Measurements from ENCODE around the gene RASL12. TPM values are rescaled to one million over a fixed set of nuclear protein-coding genes. Genes with fewer than 3 reads are reported as not detected.

RASL12 gene
- total and polyA plus RNA-seq, 7 donors = 1.8 to 102 (median 29.1) TPM

- 30 to 71% methylated on average over 13 of the region's 13 CpGs for WGBS, 2 donors
- Histone ChIP-seq H3K4me1 (peaks cover 0 to 87% (median 77%) of the 10 kb centered on the region in 4 donors), H3K27me3 (no peaks in the 10 kb centered on the region), H3K27ac (peak overlapping the region; percentile 93 to 95 (median 94)), H3K4me3 (no peak overlapping the region), H3K9me3 (no peaks in the 10 kb centered on the region), H3K36me3 (no peaks in the 10 kb centered on the region)
- intact Hi-C loops (cut with DNase I) = loop anchor here (5.0 kb wide), 1 partner anchor 96 kb away; no protein-coding TSS in a partner anchor
- TF ChIP-seq POLR2AphosphoS5 (IDR thresholded peaks at IDR 0.05) (peak; percentile 67 to 79 (median 78)), POLR2A (IDR thresholded peaks at IDR 0.05) (peak; percentile 12 to 18), EP300 (IDR thresholded peaks at IDR 0.05) (peak; percentile 84 to 96 (median 92)), CTCF (IDR thresholded peaks at IDR 0.05) (no peak)
- peak; percentile 97 for DNase-seq
Observed at GRCh38 chr15:65087873-65088642, 20.3 kb upstream of the RASL12 start.

- Histone ChIP-seq H3K4me1 (peaks cover 0 to 87% (median 77%) of the 10 kb centered on the region in 4 donors), H3K27me3 (no peaks in the 10 kb centered on the region)
Observed at GRCh38 chr15:65087411-65087810, 19.6 kb upstream of the RASL12 start.

GRCh38 chr15:65086680-65087111, 18.9 kb upstream of the RASL12 start:
- Histone ChIP-seq H3K27ac (peak overlapping the region; percentile 93 to 95 (median 94)), H3K27me3 (no peaks in the 10 kb centered on the region), H3K4me3 (no peak overlapping the region), H3K4me1 (peaks cover 0 to 87% (median 77%) of the 10 kb centered on the region in 4 donors), H3K36me3 (no peaks in the 10 kb centered on the region), H3K9me3 (no peaks in the 10 kb centered on the region)
- peak in 1 of 4 experiments; percentile 8 for TF ChIP-seq CTCF (IDR thresholded peaks at IDR 0.05)
- no peak for TF ChIP-seq EP300 (IDR thresholded peaks at IDR 0.05)
- no peak for TF ChIP-seq POLR2AphosphoS5 (IDR thresholded peaks at IDR 0.05)
- no peak for TF ChIP-seq POLR2A (IDR thresholded peaks at IDR 0.05)
- intact Hi-C loops (cut with DNase I) = loop anchor here (5.0 kb wide), 1 partner anchor 94 kb away; no protein-coding TSS in a partner anchor
- WGBS, 2 donors = 75 to 79% methylated on average over 6 of the region's 6 CpGs
- peak; percentile 68 for DNase-seq

More at GRCh38 chr15:65087411-65087810, 19.6 kb upstream of the RASL12 start:
- Histone ChIP-seq H3K27ac (peak overlapping the region; percentile 93 to 95 (median 94)), H3K4me3 (no peak overlapping the region), H3K36me3 (no peaks in the 10 kb centered on the region), H3K9me3 (no peaks in the 10 kb centered on the region)
- TF ChIP-seq POLR2A (IDR thresholded peaks at IDR 0.05) = no peak
- no peak for TF ChIP-seq CTCF (IDR thresholded peaks at IDR 0.05)
- no peak for TF ChIP-seq EP300 (IDR thresholded peaks at IDR 0.05)
- no peak for TF ChIP-seq POLR2AphosphoS5 (IDR thresholded peaks at IDR 0.05)
- 87 to 88% methylated on average over 3 of the region's 3 CpGs for WGBS, 2 donors
- peak; percentile 79 for DNase-seq
- intact Hi-C loops (cut with DNase I) = loop anchor here (5.0 kb wide), 1 partner anchor 95 kb away; no protein-coding TSS in a partner anchor

- no peaks in the 10 kb centered on the region for H3K27me3 ChIP-seq
- no peaks in the 10 kb centered on the region for H3K9me3 ChIP-seq
- no peaks in the 10 kb centered on the region for H3K36me3 ChIP-seq
- H3K4me1 ChIP-seq = peaks cover 0 to 91% (median 77%) of the 10 kb centered on the region in 4 donors
- peak; percentile 64 for DNase-seq
- no peak overlapping the region for H3K4me3 ChIP-seq
- H3K27ac ChIP-seq = peak overlapping the region; percentile 93 to 95 (median 94)
- WGBS, 2 donors = 82 to 94% methylated on average over 6 of the region's 6 CpGs
- TF ChIP-seq CTCF (IDR thresholded peaks at IDR 0.05) (peak in 1 of 4 experiments; percentile 17), POLR2AphosphoS5 (IDR thresholded peaks at IDR 0.05) (no peak)
- intact Hi-C loops (cut with DNase I) = loop anchor here (5.0 kb wide), 1 partner anchor 94 kb away; no protein-coding TSS in a partner anchor
Observed at GRCh38 chr15:65085990-65086679, 18.3 kb upstream of the RASL12 start.

All from sigmoid colon (tissue), 7 donors.